Measurements from ENCODE around the gene SUCLG2. TPM values are rescaled to one million over a fixed set of nuclear protein-coding genes. Genes with fewer than 3 reads are reported as not detected.

Gene SUCLG2
- total and polyA plus RNA-seq, 9 of the 15 experiments (the other 6 are each of a cell fraction or from before 2014, with no cell fraction given): 10.1 to 41.4 (median 29.0) TPM

DNA sequence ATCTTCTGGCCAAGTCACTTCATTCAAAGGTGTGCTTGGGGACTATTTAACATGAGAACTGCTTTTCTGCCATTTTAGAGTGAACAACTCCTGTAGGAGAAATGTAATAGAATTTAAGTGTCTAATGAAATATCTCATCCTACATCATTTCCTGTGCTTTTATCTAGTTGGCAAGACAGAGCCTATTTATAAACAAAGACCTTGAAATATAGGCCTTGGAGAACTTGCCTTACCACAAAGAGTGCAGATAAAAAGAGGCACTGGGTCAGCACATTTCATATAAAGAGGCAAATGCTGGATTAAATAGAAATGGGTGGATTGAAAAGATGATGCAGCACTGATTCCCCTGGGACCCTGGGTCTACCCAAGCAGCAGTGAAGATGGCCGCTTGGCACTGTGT, 278.0 kb downstream of the SUCLG2 start:
- in situ Hi-C loops (cut with MboI) (loop anchor here (10.0 kb wide), 1 partner anchor 408 kb away; no protein-coding TSS in a partner anchor), intact Hi-C loops (cut with micrococcal nuclease) (no loop called here)
- H3K4me1 ChIP-seq (replicated peaks in 1 of 2; ENCODE audit: control insufficient read depth in 2 of 2, insufficient read depth in 2 of 2, low read length in 2 of 2): no peaks in the 10 kb centered on the region
- WGBS (ENCODE audit: insufficient coverage, low coverage, missing lambda C conversion rate): 88% methylated on average over 1 of the region's 1 CpG
- no peak for ATAC-seq
- FAIRE-seq: no peak
- ChIA-PET CTCF (ENCODE audit: low intra/inter-chr PET ratio) (no interaction called here), POLR2A (no interaction called here)
- H3K9me3 ChIP-seq (replicated peaks; ENCODE audit: control insufficient read depth, insufficient read depth, low read depth, low read length): no peaks in the 10 kb centered on the region
- H3K27ac ChIP-seq (ENCODE audit: extremely low read depth, low read depth, low read length): no peak overlapping the region
- H4K20me1 ChIP-seq (replicated peaks; ENCODE audit: control insufficient read depth, insufficient read depth, low read length): no peaks in the 10 kb centered on the region
- H3K79me2 ChIP-seq (ENCODE audit: control insufficient read depth, insufficient read depth, low read length): no peaks in the 10 kb centered on the region
- H3K9me1 ChIP-seq (ENCODE audit: control insufficient read depth, insufficient read depth, low read length): no peaks in the 10 kb centered on the region
- H3K36me3 ChIP-seq (ENCODE audit: control insufficient read depth, insufficient read depth, low read length): no peaks in the 10 kb centered on the region; the same call in 2 of the 3 replicates
- no peaks in the 10 kb centered on the region for H3K27me3 ChIP-seq (ENCODE audit: control insufficient read depth in 2 of 2, insufficient read depth in 2 of 2, low read length in 2 of 2)
- BruUV-seq (replicated peaks): no TSS peak
- DNase-seq (ENCODE audit: extremely low read depth in 1 of 4, low spot score in 3 of 4): no peak
- no peak overlapping the region for H3K4me3 ChIP-seq
- no peak overlapping the region for H3K9ac ChIP-seq (ENCODE audit: insufficient read depth in 1 of 2, low read depth in 2 of 2, low read length in 2 of 2)
- no peak overlapping the region for H2AFZ ChIP-seq (ENCODE audit: low read depth, low read length)
- no peak overlapping the region for H3K4me2 ChIP-seq (ENCODE audit: insufficient read depth, low read length)
- TF ChIP-seq KLF16 (IDR thresholded peaks at IDR 0.05) (no peak), RBM17 (IDR thresholded peaks at IDR 0.05; ENCODE audit: borderline replicate concordance, low read depth, low read length) (no peak), GATA2 (CRISPR knock-in tag; IDR thresholded peaks at IDR 0.05) (no peak), MTA1 (IDR thresholded peaks at IDR 0.05; ENCODE audit: borderline replicate concordance) (no peak), TFE3 (CRISPR knock-in tag; IDR thresholded peaks at IDR 0.05) (no peak), CHCHD3 (CRISPR knock-in tag; IDR thresholded peaks at IDR 0.05) (no peak), TGIF2 (CRISPR knock-in tag; IDR thresholded peaks at IDR 0.05) (no peak), ZNF395 (CRISPR knock-in tag; IDR thresholded peaks at IDR 0.05) (no peak), ZNF518B (CRISPR knock-in tag; IDR thresholded peaks at IDR 0.05) (no peak), SMAD4 (CRISPR knock-in tag; conservative IDR thresholded peaks at IDR 0.05) (no peak), BRD9 (IDR thresholded peaks at IDR 0.05; ENCODE audit: low read depth, partially characterized antibody) (no peak), SP2 (IDR thresholded peaks at IDR 0.05; ENCODE audit: extremely low read depth, low read depth, low read length, poor library complexity, severe bottlenecking) (no peak)
- TF ChIP-seq, protein P1, sequence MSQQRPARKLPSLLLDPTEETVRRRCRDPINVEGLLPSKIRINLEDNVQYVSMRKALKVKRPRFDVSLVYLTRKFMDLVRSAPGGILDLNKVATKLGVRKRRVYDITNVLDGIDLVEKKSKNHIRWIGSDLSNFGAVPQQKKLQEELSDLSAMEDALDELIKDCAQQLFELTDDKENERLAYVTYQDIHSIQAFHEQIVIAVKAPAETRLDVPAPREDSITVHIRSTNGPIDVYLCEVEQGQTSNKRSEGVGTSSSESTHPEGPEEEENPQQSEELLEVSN (IDR thresholded peaks at IDR 0.05; ENCODE audit: borderline replicate concordance in 1 of 2, extremely low read depth in 1 of 2, insufficient read depth in 1 of 2, insufficient read length in 1 of 2, low read depth in 1 of 2, low read length in 1 of 2, poor library complexity in 1 of 2, severe bottlenecking in 1 of 2): no peak

All from K562 (cell line).